ENCODE results near the gene SMARCB1.
"Not testable (repeated sequence)": the region's sequence is repeated elsewhere in the genome, so short reads cannot be mapped to it uniquely, and the experiment has no call there.

DNA sequence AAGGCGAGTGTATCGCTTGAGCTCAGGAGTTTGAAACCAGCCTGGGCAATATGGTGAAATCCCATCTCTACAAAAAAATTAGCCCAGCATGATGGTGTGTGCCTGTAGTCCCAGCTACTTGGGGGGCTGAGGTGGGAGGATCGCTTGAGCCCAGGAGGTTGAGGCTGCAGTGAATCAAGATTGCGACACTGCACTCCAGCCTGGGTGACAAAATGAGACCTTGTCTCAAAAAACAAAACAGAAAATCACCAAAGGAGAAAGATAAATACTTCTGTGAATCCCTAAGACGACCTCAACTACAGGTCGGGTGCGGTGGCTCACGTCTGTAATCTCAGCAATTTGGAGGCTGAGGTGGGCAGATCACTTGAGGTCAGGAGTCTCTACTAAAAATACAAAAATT lies 73.4 kb downstream of the SMARCB1 start:
- TF ChIP-seq, protein P1, sequence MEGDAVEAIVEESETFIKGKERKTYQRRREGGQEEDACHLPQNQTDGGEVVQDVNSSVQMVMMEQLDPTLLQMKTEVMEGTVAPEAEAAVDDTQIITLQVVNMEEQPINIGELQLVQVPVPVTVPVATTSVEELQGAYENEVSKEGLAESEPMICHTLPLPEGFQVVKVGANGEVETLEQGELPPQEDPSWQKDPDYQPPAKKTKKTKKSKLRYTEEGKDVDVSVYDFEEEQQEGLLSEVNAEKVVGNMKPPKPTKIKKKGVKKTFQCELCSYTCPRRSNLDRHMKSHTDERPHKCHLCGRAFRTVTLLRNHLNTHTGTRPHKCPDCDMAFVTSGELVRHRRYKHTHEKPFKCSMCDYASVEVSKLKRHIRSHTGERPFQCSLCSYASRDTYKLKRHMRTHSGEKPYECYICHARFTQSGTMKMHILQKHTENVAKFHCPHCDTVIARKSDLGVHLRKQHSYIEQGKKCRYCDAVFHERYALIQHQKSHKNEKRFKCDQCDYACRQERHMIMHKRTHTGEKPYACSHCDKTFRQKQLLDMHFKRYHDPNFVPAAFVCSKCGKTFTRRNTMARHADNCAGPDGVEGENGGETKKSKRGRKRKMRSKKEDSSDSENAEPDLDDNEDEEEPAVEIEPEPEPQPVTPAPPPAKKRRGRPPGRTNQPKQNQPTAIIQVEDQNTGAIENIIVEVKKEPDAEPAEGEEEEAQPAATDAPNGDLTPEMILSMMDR (IDR thresholded peaks at IDR 0.05; ENCODE audit: low read length) = not testable (repeated sequence)
- TF ChIP-seq EZH2 (IDR thresholded peaks at IDR 0.05; ENCODE audit: borderline replicate concordance, low read length) = not testable (repeated sequence)

Data from OCI-LY1 (cell line).